Measurements from ENCODE around the gene BCL6. TPM values are rescaled to one million over a fixed set of nuclear protein-coding genes. Genes with fewer than 3 reads are reported as not detected.

Gene BCL6
- total RNA-seq, 4 donors from 2014 or later = 223 to 363 (median 292) TPM

DNA sequence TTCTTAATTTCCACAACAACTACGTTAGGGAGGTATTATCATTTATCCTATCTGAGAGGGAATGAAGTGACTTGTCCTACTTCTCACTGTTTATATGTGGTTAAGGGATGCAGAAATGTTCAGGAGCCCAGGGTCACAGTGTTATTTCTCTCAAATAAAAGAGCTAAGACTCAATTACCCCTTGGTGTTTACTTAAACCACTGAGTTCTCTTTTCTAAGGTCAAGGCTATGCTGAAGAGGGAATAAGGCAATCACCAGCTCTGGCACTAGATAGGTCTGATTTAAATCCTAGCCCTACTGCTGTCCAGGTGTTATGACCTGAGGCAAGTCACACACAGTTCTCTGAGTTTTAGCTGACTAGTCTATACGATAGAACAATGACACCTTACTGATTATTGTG lies 35.7 kb upstream of the BCL6 start:
- ATAC-seq = no peak

DNA sequence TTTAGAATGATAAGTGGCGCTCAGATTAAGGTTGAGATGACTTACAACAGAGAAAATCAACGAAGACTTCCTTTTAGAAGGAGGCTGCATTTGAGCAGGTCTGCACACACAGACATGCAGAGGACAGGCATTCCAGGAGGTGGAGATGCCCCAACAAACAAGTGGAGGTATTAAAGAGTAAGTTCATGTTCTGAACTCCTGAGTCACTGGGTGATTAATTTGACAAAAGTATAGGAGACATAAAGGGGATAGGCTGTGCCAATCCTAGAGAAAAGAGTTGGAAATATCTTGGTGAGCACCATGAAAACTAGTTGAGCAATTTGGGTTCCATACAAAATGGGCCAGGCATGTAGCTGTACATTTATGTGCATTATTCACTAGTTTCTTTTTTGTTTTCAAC lies 33.5 kb upstream of the BCL6 start:
- intact Hi-C loops (cut with DNase I; ENCODE audit: low total_unique reads) = no loop called here
- Histone ChIP-seq H3K27ac (no peak overlapping the region), H3K27me3 (no peaks in the 10 kb centered on the region), H3K36me3 (no peaks in the 10 kb centered on the region), H3K9me3 (no peaks in the 10 kb centered on the region), H3K4me3 (no peak overlapping the region), H3K4me1 (peaks cover 0 to 9% of the 10 kb centered on the region in 2 donors)
- TF ChIP-seq, protein P1, sequence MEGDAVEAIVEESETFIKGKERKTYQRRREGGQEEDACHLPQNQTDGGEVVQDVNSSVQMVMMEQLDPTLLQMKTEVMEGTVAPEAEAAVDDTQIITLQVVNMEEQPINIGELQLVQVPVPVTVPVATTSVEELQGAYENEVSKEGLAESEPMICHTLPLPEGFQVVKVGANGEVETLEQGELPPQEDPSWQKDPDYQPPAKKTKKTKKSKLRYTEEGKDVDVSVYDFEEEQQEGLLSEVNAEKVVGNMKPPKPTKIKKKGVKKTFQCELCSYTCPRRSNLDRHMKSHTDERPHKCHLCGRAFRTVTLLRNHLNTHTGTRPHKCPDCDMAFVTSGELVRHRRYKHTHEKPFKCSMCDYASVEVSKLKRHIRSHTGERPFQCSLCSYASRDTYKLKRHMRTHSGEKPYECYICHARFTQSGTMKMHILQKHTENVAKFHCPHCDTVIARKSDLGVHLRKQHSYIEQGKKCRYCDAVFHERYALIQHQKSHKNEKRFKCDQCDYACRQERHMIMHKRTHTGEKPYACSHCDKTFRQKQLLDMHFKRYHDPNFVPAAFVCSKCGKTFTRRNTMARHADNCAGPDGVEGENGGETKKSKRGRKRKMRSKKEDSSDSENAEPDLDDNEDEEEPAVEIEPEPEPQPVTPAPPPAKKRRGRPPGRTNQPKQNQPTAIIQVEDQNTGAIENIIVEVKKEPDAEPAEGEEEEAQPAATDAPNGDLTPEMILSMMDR (IDR thresholded peaks at IDR 0.05 in 4 of 5, conservative IDR thresholded peaks at IDR 0.05 in 1 of 5) = no peak
- TF ChIP-seq POLR2A (IDR thresholded peaks at IDR 0.05) = no peak
- no peak for ATAC-seq
- in situ Hi-C loops (cut with MboI; ENCODE audit: low sequenced_read_pairs in 4 of 4) = no loop called here
- no peak for DNase-seq

More for the DNA sequence above, 35.7 kb upstream of the BCL6 start:
- intact Hi-C loops (cut with DNase I; ENCODE audit: low total_unique reads) = no loop called here
- Histone ChIP-seq H3K4me1 (peaks cover 0 to 4% of the 10 kb centered on the region in 2 donors), H3K36me3 (no peaks in the 10 kb centered on the region), H3K9me3 (no peaks in the 10 kb centered on the region), H3K27ac (no peak overlapping the region), H3K27me3 (no peaks in the 10 kb centered on the region), H3K4me3 (no peak overlapping the region)
- no peak for DNase-seq
- TF ChIP-seq, protein P1 (IDR thresholded peaks at IDR 0.05 in 4 of 5, conservative IDR thresholded peaks at IDR 0.05 in 1 of 5) = no peak
- no peak for TF ChIP-seq POLR2A (IDR thresholded peaks at IDR 0.05)
- in situ Hi-C loops (cut with MboI; ENCODE audit: low sequenced_read_pairs in 4 of 4) = no loop called here

DNA sequence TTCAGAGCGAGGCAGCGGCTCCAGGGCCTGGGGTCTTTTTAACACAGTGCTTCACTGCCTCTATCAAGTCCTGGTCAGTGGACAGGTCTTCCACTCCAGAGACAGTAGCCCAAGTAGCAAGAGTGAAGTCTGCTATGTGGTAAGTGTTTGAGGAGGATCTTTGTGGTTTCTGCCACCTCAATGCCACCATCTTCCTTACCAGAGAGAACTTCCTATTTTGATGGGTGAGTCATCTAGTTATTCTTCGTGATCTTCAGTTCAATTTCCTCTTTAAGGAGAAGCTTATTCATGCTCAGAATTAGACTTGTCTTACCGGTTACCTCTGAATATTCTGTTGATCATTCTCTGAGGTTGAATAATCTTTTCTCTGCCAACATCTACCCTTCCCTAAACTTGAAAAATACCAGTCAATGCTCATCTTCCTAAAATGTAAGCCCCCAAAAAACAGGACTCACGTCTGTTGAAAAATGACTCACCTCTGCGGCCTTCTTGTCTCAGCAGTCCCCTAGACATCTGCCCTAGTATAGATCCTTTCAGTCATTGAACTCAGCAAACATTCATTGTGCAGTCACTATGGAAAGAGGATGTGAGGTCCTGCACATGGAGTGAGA lies 32.2 kb upstream of the BCL6 start:
- Histone ChIP-seq H3K9me3 (no peaks in the 10 kb centered on the region), H3K27me3 (no peaks in the 10 kb centered on the region), H3K4me3 (no peak overlapping the region), H3K27ac (no peak overlapping the region), H3K36me3 (no peaks in the 10 kb centered on the region), H3K4me1 (peaks cover 0 to 5% of the 10 kb centered on the region in 2 donors)
- intact Hi-C loops (cut with DNase I; ENCODE audit: low total_unique reads) = no loop called here
- ATAC-seq (no peak), DNase-seq (no peak)
- in situ Hi-C loops (cut with MboI; ENCODE audit: low sequenced_read_pairs in 4 of 4) = no loop called here
- no peak for TF ChIP-seq POLR2A (IDR thresholded peaks at IDR 0.05)
- TF ChIP-seq, protein P1 (IDR thresholded peaks at IDR 0.05 in 4 of 5, conservative IDR thresholded peaks at IDR 0.05 in 1 of 5) = no peak

DNA sequence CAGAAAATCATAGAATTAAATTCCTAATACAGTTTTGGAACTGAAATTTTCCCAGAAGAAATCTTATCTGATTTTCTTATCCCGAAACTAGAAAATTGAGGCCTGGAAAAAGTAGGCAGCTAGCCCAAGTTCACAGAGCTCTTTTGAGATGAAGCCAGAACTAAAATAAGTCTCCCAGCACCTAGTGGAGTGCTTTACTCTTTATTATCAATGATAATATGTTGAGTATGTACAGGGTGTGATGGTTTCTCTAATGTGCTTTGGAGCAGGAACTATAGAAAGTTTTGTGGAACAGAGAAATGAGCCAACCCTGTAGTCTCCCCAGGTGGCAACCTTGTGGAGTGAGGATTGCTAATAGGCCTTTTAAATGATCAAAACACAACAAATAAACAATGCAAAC lies 30.3 kb upstream of the BCL6 start:
- Histone ChIP-seq H3K36me3 (no peaks in the 10 kb centered on the region), H3K4me3 (no peak overlapping the region), H3K27ac (no peak overlapping the region), H3K27me3 (no peaks in the 10 kb centered on the region), H3K9me3 (no peaks in the 10 kb centered on the region), H3K4me1 (peaks cover 0 to 5% of the 10 kb centered on the region in 2 donors)
- ATAC-seq (no peak), DNase-seq (no peak)
- TF ChIP-seq, protein P1 (IDR thresholded peaks at IDR 0.05 in 4 of 5, conservative IDR thresholded peaks at IDR 0.05 in 1 of 5) = no peak
- intact Hi-C loops (cut with DNase I; ENCODE audit: low total_unique reads) = no loop called here
- in situ Hi-C loops (cut with MboI; ENCODE audit: low sequenced_read_pairs in 4 of 4) = no loop called here
